IMR-90 (cell line): ENCODE measurements around the gene FER1L5. TPM values are rescaled to one million over a fixed set of nuclear protein-coding genes. Genes with fewer than 3 reads are reported as not detected.

Source experiments
- ATAC-seq: fragments of 200-7000 bp; cut with Tn5 transposase; 2 replicates; pipeline ENCODE4 v1.9.1; 2020; ENCODE audit warnings: low read depth, mild to moderate bottlenecking, moderate library complexity
- BruUV-seq: library from RNA; stranded (reverse); fragments of 400-500 nt; replicated peaks from 2 replicates; lab custom pipeline; 2021; lab: Mats Ljungman, UMichigan
- CTCF ChIA-PET: fragments of 300-600 bp; formaldehyde crosslinking; extraction: SDS; loops from one replicate; lab custom pipeline; 2021; ENCODE audit warnings: antibody characterized with exemption; lab: Yijun Ruan, JAX
- POLR2A ChIA-PET: fragments of 300-600 bp; sonication (Branson Sonifier 250); formaldehyde crosslinking; loops from one replicate; lab custom pipeline; 2022; ENCODE audit warnings: antibody characterized with exemption; ENCODE audit not compliant: unreplicated experiment; lab: Charles Lee
- DNase-seq: peaks from one replicate; pipeline ENCODE4 v3.0.0; 2013
- H2AFZ ChIP-seq: replicated peaks from 2 replicates; pipeline ENCODE3; 2013; ENCODE audit warnings: low read length, mild to moderate bottlenecking; ENCODE audit not compliant: poor library complexity
- H2AK5ac ChIP-seq: 2 replicates; pipeline ENCODE4 v1.6.1; 2013; ENCODE audit warnings: low read depth, low read length, inconsistent platforms
- H2AK9ac ChIP-seq: replicated peaks from 2 replicates; pipeline ENCODE3; 2013; ENCODE audit warnings: mild to moderate bottlenecking, low read depth, low read length, moderate library complexity; ENCODE audit not compliant: poor library complexity
- H2BK120ac ChIP-seq: 2 replicates; pipeline ENCODE4 v1.6.1; 2013; ENCODE audit warnings: low read depth, low read length, inconsistent platforms
- H2BK15ac ChIP-seq: 3 replicates; pipeline ENCODE4 v1.6.1; 2013; ENCODE audit warnings: low read depth, low read length, inconsistent platforms
- H2BK20ac ChIP-seq: 2 replicates; pipeline ENCODE4 v1.6.1; 2013; ENCODE audit warnings: low read depth, mild to moderate bottlenecking, inconsistent platforms, low read length, moderate library complexity
- H2BK5ac ChIP-seq: 2 replicates; pipeline ENCODE4 v1.6.1; 2013; ENCODE audit warnings: mild to moderate bottlenecking, low read depth, low read length, inconsistent platforms; ENCODE audit not compliant: poor library complexity, severe bottlenecking
- H3K14ac ChIP-seq: replicated peaks from 2 replicates; pipeline ENCODE4 v1.6.1; 2013; ENCODE audit warnings: low read depth, low read length, inconsistent platforms
- H3K18ac ChIP-seq: 2 replicates; pipeline ENCODE4 v1.6.1; 2013; ENCODE audit warnings: low read depth, low read length, control low read depth
- H3K23ac ChIP-seq: 2 replicates; pipeline ENCODE4 v1.6.1; 2013; ENCODE audit warnings: low read depth, low read length, inconsistent platforms
- H3K27ac ChIP-seq: 2 replicates; pipeline ENCODE4 v1.5.1; 2013; ENCODE audit warnings: mild to moderate bottlenecking, control low read depth, low read length; ENCODE audit not compliant: insufficient read depth
- H3K27me3 ChIP-seq: 2 replicates; pipeline ENCODE4 v1.6.1; 2013; ENCODE audit warnings: low read length; ENCODE audit not compliant: control insufficient read depth, insufficient read depth
- H3K36me3 ChIP-seq: 2 replicates; pipeline ENCODE4 v1.6.1; 2013; ENCODE audit warnings: low read length, mixed read lengths; ENCODE audit not compliant: control insufficient read depth, insufficient read depth
- H3K4ac ChIP-seq: 2 replicates; pipeline ENCODE4 v1.6.1; 2013; ENCODE audit warnings: low read depth, low read length, inconsistent platforms
- H3K4me1 ChIP-seq: 2 replicates; pipeline ENCODE4 v1.6.1; 2013; ENCODE audit warnings: low read length, mixed read lengths; ENCODE audit not compliant: control insufficient read depth, insufficient read depth
- H3K4me2 ChIP-seq: 2 replicates; pipeline ENCODE4 v1.6.1; 2013; ENCODE audit warnings: low read depth, mild to moderate bottlenecking, control low read depth, low read length, moderate library complexity
- H3K4me3 ChIP-seq: 2 replicates; pipeline ENCODE4 v1.5.1; 2013; ENCODE audit warnings: low read depth, mild to moderate bottlenecking, control low read depth, low read length, moderate library complexity; ENCODE audit not compliant: insufficient read depth
- H3K56ac ChIP-seq: 2 replicates; pipeline ENCODE4 v1.6.1; 2013; ENCODE audit warnings: low read length, inconsistent platforms; ENCODE audit not compliant: insufficient read depth; ENCODE audit errors: extremely low read depth
- H3K79me1 ChIP-seq, 2 experiments: 2 replicates each; pipeline ENCODE4 v1.6.1; 2013; ENCODE audit warnings: low read length in 2 of 2, inconsistent platforms in 1 of 2, low read depth in 1 of 2
- H3K9ac ChIP-seq: 2 replicates; pipeline ENCODE4 v1.6.1; 2013; ENCODE audit warnings: low read depth, low read length, control low read depth
- H3K9me1 ChIP-seq: 2 replicates; pipeline ENCODE4 v1.6.1; 2013; ENCODE audit warnings: low read length, inconsistent platforms; ENCODE audit not compliant: insufficient read depth
- H3K9me3 ChIP-seq: 2 replicates; pipeline ENCODE4 v1.6.1; 2013; ENCODE audit warnings: low read length; ENCODE audit not compliant: control insufficient read depth, insufficient read depth
- H4K20me1 ChIP-seq: 2 replicates; pipeline ENCODE4 v1.6.1; 2013; ENCODE audit warnings: low read length, inconsistent platforms; ENCODE audit not compliant: insufficient read depth
- H4K5ac ChIP-seq: 2 replicates; pipeline ENCODE4 v1.6.1; 2013; ENCODE audit warnings: mild to moderate bottlenecking, low read depth, low read length, control low read depth
- H4K8ac ChIP-seq, 2 experiments: 2 replicates each; pipeline ENCODE4 v1.6.1; 2013; ENCODE audit warnings: low read depth in 2 of 2, low read length in 2 of 2, control low read depth in 1 of 2, inconsistent platforms in 1 of 2
- H4K91ac ChIP-seq: 2 replicates; pipeline ENCODE4 v1.6.1; 2013; ENCODE audit warnings: low read depth, low read length, inconsistent platforms; ENCODE audit not compliant: insufficient read depth
- CEBPB ChIP-seq: IDR thresholded peaks from 2 replicates; pipeline ENCODE4 v1.6.1; 2012; ENCODE audit warnings: low read depth, low read length, improper control_type of control experiment
- NFE2L2 ChIP-seq: fragments of 150-350 bp; IDR thresholded peaks from 2 replicates; pipeline ENCODE4 v1.6.1; 2016; ENCODE audit warnings: low read depth, mild to moderate bottlenecking, low read length
- RFX5 ChIP-seq: IDR thresholded peaks from 2 replicates; pipeline ENCODE4 v1.8.0; 2012; ENCODE audit warnings: low read depth, mild to moderate bottlenecking, low read length, moderate library complexity
- WGBS, 2 experiments: methylation state at CpG; one replicate each; pipeline versions ENCODE4 v1.1.5 to v1.1.7; 2013; ENCODE audit warnings: missing lambda C conversion rate in 2 of 2; ENCODE audit not compliant: insufficient read length in 1 of 2; ENCODE audit errors: extremely low coverage in 2 of 2; 5-methylcytosine and 5-hydroxymethylcytosine counted together
- dilution Hi-C: fragments of 300-500 bp; cut with HindIII; formaldehyde crosslinking; loops from one replicate; pipeline ENCODE4 v1.14.3; 2018; ENCODE audit warnings: low sequenced_read_pairs; ENCODE audit not compliant: unreplicated experiment
- in situ Hi-C: fragments of 300-500 bp; cut with MboI; formaldehyde crosslinking; loops from 3 replicates; pipeline ENCODE4 v1.14.3; 2019; ENCODE audit warnings: low sequenced_read_pairs, inconsistent platforms, mixed read lengths
- intact Hi-C: fragments of 100-400 bp; cut with micrococcal nuclease; formaldehyde crosslinking; loops from 2 replicates; pipeline ENCODE4 v1.10.0; 2022
- polyA plus RNA-seq, 3 experiments: library from polyadenylated mRNA; depleted of rRNA; stranded (reverse); fragments of >200 nt; gene quantifications; 2 replicates each; pipeline ENCODE4 v1.2.3, GENCODE V29; 2012; ENCODE audit warnings: low replicate concordance in 1 of 3
- total RNA-seq: library from RNA; depleted of rRNA; stranded (reverse); fragments of >200 nt; gene quantifications from 2 replicates; pipeline ENCODE4 v1.2.3, GENCODE V29; 2012

The FER1L5 gene
- total and polyA plus RNA-seq, 2 of the 4 experiments (the other 2 are of a cell fraction) = 0.15 to 0.36 TPM

GRCh38 chr2:96699021-96699420 is 56.5 kb downstream of the FER1L5 start:
- H2AK9ac ChIP-seq = no peak overlapping the region
- CTCF ChIA-PET = no interaction called here
- H3K9me3 ChIP-seq = no peaks in the 10 kb centered on the region
- POLR2A ChIA-PET = no interaction called here
- H3K36me3 ChIP-seq = peaks cover 3% of the 10 kb centered on the region; the same call in 1 of the 2 replicates
- no peaks in the 10 kb centered on the region for H3K79me1 ChIP-seq
- no peak overlapping the region for H2BK5ac ChIP-seq
- no peak overlapping the region for H2BK120ac ChIP-seq
- no peak overlapping the region for H3K4ac ChIP-seq
- H3K56ac ChIP-seq = no peak overlapping the region
- H3K27ac ChIP-seq = no peak overlapping the region
- H3K4me2 ChIP-seq = no peak overlapping the region
- intact Hi-C loops (no loop called here), dilution Hi-C loops (no loop called here), in situ Hi-C loops (no loop called here)
- TF ChIP-seq RFX5 (no peak), NFE2L2 (no peak), CEBPB (no peak)
- 100% methylated on average over 2 of the region's 6 CpGs; no CpG with 5 or more reads in 1 of the 2 experiments for whole genome bisulfite sequencing, 2 experiments
- H3K18ac ChIP-seq = no peak overlapping the region
- no peak overlapping the region for H4K8ac ChIP-seq
- no peaks in the 10 kb centered on the region for H4K20me1 ChIP-seq
- H3K23ac ChIP-seq = no peak overlapping the region
- no peaks in the 10 kb centered on the region for H3K4me1 ChIP-seq
- BruUV-seq = no TSS peak
- H4K5ac ChIP-seq = no peak overlapping the region
- H3K9ac ChIP-seq = no peak overlapping the region
- no peak overlapping the region for H3K14ac ChIP-seq
- H3K27me3 ChIP-seq = no peaks in the 10 kb centered on the region
- H4K91ac ChIP-seq = no peak overlapping the region
- no peak overlapping the region for H2BK15ac ChIP-seq
- H3K4me3 ChIP-seq = no peak overlapping the region
- DNase-seq = no peak
- no peak overlapping the region for H2AFZ ChIP-seq
- H2BK20ac ChIP-seq = no peak overlapping the region
- H3K9me1 ChIP-seq = 0 out of 2 replicates have a peak, but pooled peaks cover 13% of the 10 kb centered on the region
- H2AK5ac ChIP-seq = no peak overlapping the region
- no peak for ATAC-seq
